Mammary epithelial cell (primary cell): ENCODE data around the gene CRIM1.

ENCODE experiments used
- EZH2 ChIP-seq: IDR thresholded peaks from 2 replicates; pipeline ENCODE4 v1.6.1; 2012; ENCODE audit warnings: low read length, inconsistent platforms, borderline replicate concordance
- TF ChIP-seq, protein P1 (sequence below), 2 donors: IDR thresholded peaks in 1 of 2; conservative IDR thresholded peaks in 1 of 2; 2 replicates each; pipeline ENCODE4 v1.5.1; 2011 to 2012; ENCODE audit warnings: inconsistent platforms in 2 of 2, low read length in 2 of 2, mild to moderate bottlenecking in 2 of 2, control low read depth in 1 of 2, low read depth in 1 of 2; ENCODE audit not compliant: insufficient read depth in 1 of 2; ENCODE audit errors: extremely low read depth in 1 of 2

DNA sequence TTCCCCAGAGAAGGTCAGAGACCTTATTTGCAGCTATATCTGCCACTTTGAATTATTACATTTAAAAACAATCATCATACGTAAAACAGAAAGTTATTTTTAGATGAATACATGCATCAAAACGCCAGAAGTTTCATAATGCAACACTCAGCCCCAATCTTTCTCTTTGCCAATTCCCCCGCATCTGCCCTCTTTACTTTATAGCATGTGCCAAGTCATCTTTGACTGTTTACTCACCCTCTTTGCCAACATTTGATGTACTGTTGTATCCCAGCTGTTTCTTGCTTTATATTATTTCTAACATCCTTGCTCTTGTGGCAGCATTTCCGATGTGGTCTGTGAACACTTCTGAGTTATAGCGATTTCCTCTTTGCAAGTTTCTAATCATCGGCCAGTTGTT, 86.2 kb downstream of the CRIM1 start:
- TF ChIP-seq, protein P1, sequence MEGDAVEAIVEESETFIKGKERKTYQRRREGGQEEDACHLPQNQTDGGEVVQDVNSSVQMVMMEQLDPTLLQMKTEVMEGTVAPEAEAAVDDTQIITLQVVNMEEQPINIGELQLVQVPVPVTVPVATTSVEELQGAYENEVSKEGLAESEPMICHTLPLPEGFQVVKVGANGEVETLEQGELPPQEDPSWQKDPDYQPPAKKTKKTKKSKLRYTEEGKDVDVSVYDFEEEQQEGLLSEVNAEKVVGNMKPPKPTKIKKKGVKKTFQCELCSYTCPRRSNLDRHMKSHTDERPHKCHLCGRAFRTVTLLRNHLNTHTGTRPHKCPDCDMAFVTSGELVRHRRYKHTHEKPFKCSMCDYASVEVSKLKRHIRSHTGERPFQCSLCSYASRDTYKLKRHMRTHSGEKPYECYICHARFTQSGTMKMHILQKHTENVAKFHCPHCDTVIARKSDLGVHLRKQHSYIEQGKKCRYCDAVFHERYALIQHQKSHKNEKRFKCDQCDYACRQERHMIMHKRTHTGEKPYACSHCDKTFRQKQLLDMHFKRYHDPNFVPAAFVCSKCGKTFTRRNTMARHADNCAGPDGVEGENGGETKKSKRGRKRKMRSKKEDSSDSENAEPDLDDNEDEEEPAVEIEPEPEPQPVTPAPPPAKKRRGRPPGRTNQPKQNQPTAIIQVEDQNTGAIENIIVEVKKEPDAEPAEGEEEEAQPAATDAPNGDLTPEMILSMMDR (conservative IDR thresholded peaks at IDR 0.05 in 1 of 2, IDR thresholded peaks at IDR 0.05 in 1 of 2; ENCODE audit: extremely low read depth in 1 of 2, insufficient read depth in 1 of 2, low read depth in 1 of 2, low read length in 2 of 2) = no peak
- TF ChIP-seq EZH2 = no peak
